Endodermal cell (in vitro differentiated cells): ENCODE measurements around the gene AUTS2. TPM values are rescaled to one million over a fixed set of nuclear protein-coding genes. Genes with fewer than 3 reads are reported as not detected.

Source experiments
- DNase-seq: peaks from one replicate; pipeline ENCODE4 v3.0.0-alpha.2; 2017
- H3K27ac ChIP-seq: 2 replicates; pipeline ENCODE4 v1.5.1; 2013; ENCODE audit warnings: mild to moderate bottlenecking, low read depth, low read length, moderate library complexity
- H3K27me3 ChIP-seq: 2 replicates; pipeline ENCODE4 v1.6.1; 2013; ENCODE audit warnings: mild to moderate bottlenecking, low read length, moderate library complexity; ENCODE audit not compliant: insufficient read depth, control insufficient read depth, poor library complexity, severe bottlenecking
- H3K36me3 ChIP-seq: 2 replicates; pipeline ENCODE4 v1.7.0; 2013; ENCODE audit warnings: mild to moderate bottlenecking, low read length, moderate library complexity; ENCODE audit not compliant: control insufficient read depth, insufficient read depth
- H3K4me1 ChIP-seq: one replicate; pipeline ENCODE4 v1.7.0; 2013; ENCODE audit warnings: low read length; ENCODE audit not compliant: control insufficient read depth, insufficient read depth
- H3K4me3 ChIP-seq: 2 replicates; pipeline ENCODE4 v1.5.1; 2013; ENCODE audit warnings: mild to moderate bottlenecking, low read length, moderate library complexity
- H3K9ac ChIP-seq: 2 replicates; pipeline ENCODE4 v1.6.1; 2013; ENCODE audit warnings: mild to moderate bottlenecking, low read length, moderate library complexity; ENCODE audit not compliant: poor library complexity, severe bottlenecking; ENCODE audit errors: extremely low read depth
- H3K9me3 ChIP-seq: 2 replicates; pipeline ENCODE4 v1.6.1; 2013; ENCODE audit warnings: mild to moderate bottlenecking, low read length, moderate library complexity; ENCODE audit not compliant: control insufficient read depth
- H3K27ac Mint-ChIP-seq: 2 replicates; pipeline ENCODE4 v1.8.0; 2020; ENCODE audit warnings: mixed read lengths
- H3K27me3 Mint-ChIP-seq: 2 replicates; pipeline ENCODE4 v1.8.0; 2021; ENCODE audit warnings: mild to moderate bottlenecking, mixed read lengths; ENCODE audit not compliant: insufficient read depth
- H3K36me3 Mint-ChIP-seq: 2 replicates; pipeline ENCODE4 v1.8.0; 2020; ENCODE audit warnings: low read depth, mixed read lengths
- H3K4me1 Mint-ChIP-seq: 2 replicates; pipeline ENCODE4 v1.8.0; 2020; ENCODE audit warnings: mixed read lengths
- H3K4me3 Mint-ChIP-seq: 2 replicates; pipeline ENCODE4 v1.8.0; 2020; ENCODE audit warnings: mild to moderate bottlenecking, moderate library complexity, mixed read lengths
- H3K9me3 Mint-ChIP-seq: 2 replicates; pipeline ENCODE4 v1.8.0; 2020; ENCODE audit warnings: mild to moderate bottlenecking, mixed read lengths
- CTCF ChIP-seq: fragments of 200-600 bp; sonication (generic); conservative IDR thresholded peaks from 2 replicates; pipeline ENCODE4 v1.5.0; 2021; ENCODE audit warnings: antibody characterized with exemption, mild to moderate bottlenecking
- WGBS, 2 experiments: methylation state at CpG; one replicate each; pipeline versions ENCODE4 v1.1.5 to v1.1.7; 2013; ENCODE audit warnings: missing lambda C conversion rate in 2 of 2, mixed read lengths in 1 of 2; ENCODE audit not compliant: insufficient coverage in 1 of 2, insufficient read length in 1 of 2; 5-methylcytosine and 5-hydroxymethylcytosine counted together
- total RNA-seq, 2 donors: library from RNA; stranded (reverse); fragmentation: NEBNext Ultra II Directional in 1 of 2; extraction: Animal tissue kit (Norgen Biotek cat#: 25700) in 1 of 2; gene quantifications; 2 replicates in 1 of 2; 3 replicates in 1 of 2; pipeline ENCODE4 v1.2.1, GENCODE V29; 2021

Gene AUTS2
- total RNA-seq, 2 donors from 2014 or later, result 76.8 to 106 TPM

DNA sequence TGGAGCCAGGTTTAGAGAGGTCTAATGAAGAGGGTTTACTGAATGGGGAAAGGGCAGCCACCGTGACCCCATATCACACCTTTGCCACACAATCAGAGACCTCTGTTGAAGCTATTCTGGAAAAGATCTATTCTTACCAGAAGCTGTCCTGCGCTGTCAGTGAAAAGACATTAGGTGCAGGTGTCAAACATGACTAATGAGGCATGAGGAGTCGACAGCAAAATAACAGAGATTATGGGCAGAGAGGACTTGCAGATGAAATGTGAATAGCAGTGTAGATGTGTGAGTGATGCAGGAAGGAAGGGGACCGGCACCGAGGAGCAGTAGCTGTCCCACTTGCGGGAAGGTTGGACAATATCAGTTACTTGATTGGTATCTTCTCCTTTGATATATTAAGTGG is 906.0 kb downstream of the AUTS2 start:
- TF ChIP-seq CTCF, result no peak
- Histone ChIP-seq H3K9me3 (no peaks in the 10 kb centered on the region), H3K27ac (no peak overlapping the region), H3K27me3 (no peaks in the 10 kb centered on the region), H3K4me3 (no peak overlapping the region), H3K9ac (no peak overlapping the region), H3K36me3 (no peaks in the 10 kb centered on the region), H3K4me1 (no peaks in the 10 kb centered on the region)
- Mint-ChIP-seq H3K36me3 (peaks cover 4% of the 10 kb centered on the region), H3K27ac (no peak overlapping the region), H3K27me3 (no peaks in the 10 kb centered on the region), H3K4me3 (no peak overlapping the region), H3K4me1 (peaks cover 8% of the 10 kb centered on the region), H3K9me3 (no peaks in the 10 kb centered on the region)
- WGBS, 2 experiments, result 96 to 98% methylated on average over 4 to 6 of the region's 6 CpGs
- DNase-seq, result no peak

DNA sequence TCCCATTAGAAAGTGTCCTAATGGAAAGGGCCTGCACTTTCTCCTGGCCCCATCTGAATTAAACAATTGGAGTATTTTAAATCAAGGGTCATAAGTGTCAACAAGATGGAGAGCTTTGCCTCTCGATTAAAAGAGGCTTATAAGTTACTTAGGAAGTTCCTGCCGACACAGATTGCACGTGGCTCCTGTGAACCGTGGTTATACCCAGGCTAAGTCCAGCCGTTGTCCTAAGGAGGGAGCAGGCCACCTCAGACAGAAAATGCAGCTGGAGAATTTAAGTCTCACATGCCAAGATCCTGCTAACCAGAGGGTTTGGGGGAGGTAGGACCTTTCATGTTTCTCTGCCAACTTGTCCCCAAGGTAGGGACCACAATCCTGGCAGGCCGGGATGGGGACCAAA is 907.2 kb downstream of the AUTS2 start:
- Mint-ChIP-seq H3K4me1 (peaks cover 10% of the 10 kb centered on the region), H3K27me3 (no peaks in the 10 kb centered on the region), H3K9me3 (no peaks in the 10 kb centered on the region), H3K27ac (no peak overlapping the region), H3K36me3 (peaks cover 6% of the 10 kb centered on the region), H3K4me3 (no peak overlapping the region)
- TF ChIP-seq CTCF, result no peak
- Histone ChIP-seq H3K27ac (no peak overlapping the region), H3K9ac (no peak overlapping the region), H3K9me3 (no peaks in the 10 kb centered on the region), H3K4me3 (no peak overlapping the region), H3K36me3 (no peaks in the 10 kb centered on the region), H3K27me3 (no peaks in the 10 kb centered on the region), H3K4me1 (peaks cover 3% of the 10 kb centered on the region)
- 97 to 98% methylated on average over 6 of the region's 6 CpGs for WGBS, 2 experiments
- DNase-seq, result no peak

GRCh38 chr7:70505886-70506285 is 907.6 kb downstream of the AUTS2 start:
- 96 to 100% methylated on average over 8 to 9 of the region's 9 CpGs for WGBS, 2 experiments
- H3K9me3 Mint-ChIP-seq, result no peaks in the 10 kb centered on the region
- H3K27ac ChIP-seq, result no peak overlapping the region
- peaks cover 6% of the 10 kb centered on the region for H3K36me3 Mint-ChIP-seq
- TF ChIP-seq CTCF, result no peak
- no peak for DNase-seq
- no peaks in the 10 kb centered on the region for H3K27me3 ChIP-seq
- H3K36me3 ChIP-seq, result no peaks in the 10 kb centered on the region
- H3K27me3 Mint-ChIP-seq, result no peaks in the 10 kb centered on the region
- no peaks in the 10 kb centered on the region for H3K9me3 ChIP-seq
- H3K4me3 Mint-ChIP-seq, result no peak overlapping the region
- no peak overlapping the region for H3K4me3 ChIP-seq
- peaks cover 3% of the 10 kb centered on the region for H3K4me1 ChIP-seq
- no peak overlapping the region for H3K9ac ChIP-seq
- H3K4me1 Mint-ChIP-seq, result peaks cover 10% of the 10 kb centered on the region
- no peak overlapping the region for H3K27ac Mint-ChIP-seq
